ENCODE measurements around the gene MRPS31. TPM values are rescaled to one million over a fixed set of nuclear protein-coding genes. Genes with fewer than 3 reads are reported as not detected.
"Not testable (repeated sequence)": the region's sequence is repeated elsewhere in the genome, so short reads cannot be mapped to it uniquely, and the experiment has no call there.

Gene MRPS31
- total RNA-seq, 1 experiment from 2014 or later, result 25.5 TPM

DNA sequence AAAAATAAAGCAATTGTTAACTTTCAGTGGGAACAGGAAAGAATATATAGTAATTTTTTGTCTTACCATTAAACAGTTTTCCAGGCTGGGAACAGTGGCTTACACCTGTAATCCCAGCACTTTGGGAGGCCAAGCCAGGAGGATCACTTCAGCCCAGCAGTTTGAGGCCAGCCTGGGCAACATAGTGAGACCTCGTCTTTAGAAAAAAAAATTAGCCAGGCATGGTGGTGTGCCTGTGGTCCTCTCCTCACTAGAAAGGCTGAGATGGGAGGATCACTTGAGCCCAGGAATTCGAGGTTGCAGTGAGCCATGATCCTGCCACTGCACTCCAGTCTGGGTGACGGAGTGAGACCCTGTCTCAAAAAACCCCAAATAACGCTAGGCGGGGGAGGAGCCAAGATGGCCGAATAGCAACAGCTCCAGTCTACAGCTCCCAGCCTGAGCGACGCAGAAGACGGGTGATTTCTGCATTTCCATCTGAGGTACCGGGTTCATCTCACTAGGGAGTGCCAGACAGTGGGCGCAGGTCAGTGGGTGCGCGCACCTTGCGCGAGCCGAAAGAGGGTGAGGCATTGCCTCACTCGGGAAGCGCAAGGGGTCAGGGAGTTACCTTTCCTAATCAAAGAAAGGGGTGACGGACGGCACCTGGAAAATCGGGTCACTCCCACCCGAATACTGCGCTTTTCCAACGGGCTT, 36.3 kb downstream of the MRPS31 start:
- peak; percentile 24 for DNase-seq (ENCODE audit: low spot score)

GRCh38 chr13:40732658-40733057, 38.3 kb downstream of the MRPS31 start:
- TF ChIP-seq, protein P1, sequence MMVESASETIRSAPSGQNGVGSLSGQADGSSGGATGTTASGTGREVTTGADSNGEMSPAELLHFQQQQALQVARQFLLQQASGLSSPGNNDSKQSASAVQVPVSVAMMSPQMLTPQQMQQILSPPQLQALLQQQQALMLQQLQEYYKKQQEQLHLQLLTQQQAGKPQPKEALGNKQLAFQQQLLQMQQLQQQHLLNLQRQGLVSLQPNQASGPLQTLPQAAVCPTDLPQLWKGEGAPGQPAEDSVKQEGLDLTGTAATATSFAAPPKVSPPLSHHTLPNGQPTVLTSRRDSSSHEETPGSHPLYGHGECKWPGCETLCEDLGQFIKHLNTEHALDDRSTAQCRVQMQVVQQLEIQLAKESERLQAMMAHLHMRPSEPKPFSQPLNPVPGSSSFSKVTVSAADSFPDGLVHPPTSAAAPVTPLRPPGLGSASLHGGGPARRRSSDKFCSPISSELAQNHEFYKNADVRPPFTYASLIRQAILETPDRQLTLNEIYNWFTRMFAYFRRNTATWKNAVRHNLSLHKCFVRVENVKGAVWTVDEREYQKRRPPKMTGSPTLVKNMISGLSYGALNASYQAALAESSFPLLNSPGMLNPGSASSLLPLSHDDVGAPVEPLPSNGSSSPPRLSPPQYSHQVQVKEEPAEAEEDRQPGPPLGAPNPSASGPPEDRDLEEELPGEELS (CRISPR knock-in tag; IDR thresholded peaks at IDR 0.05), result no peak
- TF ChIP-seq HMGA2 (CRISPR knock-in tag; IDR thresholded peaks at IDR 0.05) (no peak), MYBL2 (CRISPR knock-in tag; IDR thresholded peaks at IDR 0.05) (no peak), NR3C1 (CRISPR knock-in tag; conservative IDR thresholded peaks at IDR 0.05; ENCODE audit: low read depth) (no peak), ZNF219 (CRISPR knock-in tag; IDR thresholded peaks at IDR 0.05; ENCODE audit: borderline replicate concordance) (no peak), ZNF281 (CRISPR knock-in tag; IDR thresholded peaks at IDR 0.05) (no peak), EMX1 (CRISPR knock-in tag; IDR thresholded peaks at IDR 0.05) (no peak), GRHL2 (CRISPR knock-in tag; IDR thresholded peaks at IDR 0.05; ENCODE audit: insufficient replicate concordance, severe bottlenecking) (no peak), NR2C2 (CRISPR knock-in tag; IDR thresholded peaks at IDR 0.05) (no peak), CREB1 (CRISPR knock-in tag; IDR thresholded peaks at IDR 0.05) (no peak), NFE2L1 (CRISPR knock-in tag; IDR thresholded peaks at IDR 0.05) (no peak), ZNF396 (CRISPR knock-in tag; IDR thresholded peaks at IDR 0.05; ENCODE audit: borderline replicate concordance) (no peak), RORB (CRISPR knock-in tag; IDR thresholded peaks at IDR 0.05) (no peak), FOXJ3 (CRISPR knock-in tag; IDR thresholded peaks at IDR 0.05; ENCODE audit: borderline replicate concordance) (no peak), NFATC4 (CRISPR knock-in tag; IDR thresholded peaks at IDR 0.05) (no peak), ATF6 (CRISPR knock-in tag; IDR thresholded peaks at IDR 0.05) (no peak), TP53 (CRISPR knock-in tag; IDR thresholded peaks at IDR 0.05) (no peak)
- TF ChIP-seq, protein P2, sequence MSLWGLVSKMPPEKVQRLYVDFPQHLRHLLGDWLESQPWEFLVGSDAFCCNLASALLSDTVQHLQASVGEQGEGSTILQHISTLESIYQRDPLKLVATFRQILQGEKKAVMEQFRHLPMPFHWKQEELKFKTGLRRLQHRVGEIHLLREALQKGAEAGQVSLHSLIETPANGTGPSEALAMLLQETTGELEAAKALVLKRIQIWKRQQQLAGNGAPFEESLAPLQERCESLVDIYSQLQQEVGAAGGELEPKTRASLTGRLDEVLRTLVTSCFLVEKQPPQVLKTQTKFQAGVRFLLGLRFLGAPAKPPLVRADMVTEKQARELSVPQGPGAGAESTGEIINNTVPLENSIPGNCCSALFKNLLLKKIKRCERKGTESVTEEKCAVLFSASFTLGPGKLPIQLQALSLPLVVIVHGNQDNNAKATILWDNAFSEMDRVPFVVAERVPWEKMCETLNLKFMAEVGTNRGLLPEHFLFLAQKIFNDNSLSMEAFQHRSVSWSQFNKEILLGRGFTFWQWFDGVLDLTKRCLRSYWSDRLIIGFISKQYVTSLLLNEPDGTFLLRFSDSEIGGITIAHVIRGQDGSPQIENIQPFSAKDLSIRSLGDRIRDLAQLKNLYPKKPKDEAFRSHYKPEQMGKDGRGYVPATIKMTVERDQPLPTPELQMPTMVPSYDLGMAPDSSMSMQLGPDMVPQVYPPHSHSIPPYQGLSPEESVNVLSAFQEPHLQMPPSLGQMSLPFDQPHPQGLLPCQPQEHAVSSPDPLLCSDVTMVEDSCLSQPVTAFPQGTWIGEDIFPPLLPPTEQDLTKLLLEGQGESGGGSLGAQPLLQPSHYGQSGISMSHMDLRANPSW (CRISPR knock-in tag; conservative IDR thresholded peaks at IDR 0.05; ENCODE audit: low read depth), result no peak
- Mint-ChIP-seq H3K27ac (no peak overlapping the region), H3K4me1 (peaks cover 4% of the 10 kb centered on the region; the same call in 1 of the 2 replicates), H3K9me3 (0 out of 2 replicates have a peak, but pooled peaks cover 5% of the 10 kb centered on the region), H3K36me3 (peaks cover 8% of the 10 kb centered on the region), H3K4me3 (no peak overlapping the region), H3K27me3 (ENCODE audit: low read depth) (no peaks in the 10 kb centered on the region)
- DNase-seq (ENCODE audit: low spot score), result no peak
- CTCF ChIA-PET, result no interaction called here
- POLR2A ChIA-PET, result interaction anchor here (0.6 kb wide), 1 partner anchor 40 kb away, joined by 4 read pairs; no protein-coding TSS in a partner anchor
- ATAC-seq, result no peak

More for the DNA sequence above, 36.3 kb downstream of the MRPS31 start:
- Mint-ChIP-seq H3K36me3 (peaks cover 12% of the 10 kb centered on the region), H3K27ac (peak overlapping the region; percentile 82), H3K4me3 (peak overlapping the region; percentile 79)
- peak; percentile 72; the same call in 1 of the 2 replicates for ATAC-seq
- H3K9me3 Mint-ChIP-seq; H3K27me3 Mint-ChIP-seq (ENCODE audit: low read depth); H3K4me1 Mint-ChIP-seq; POLR2A ChIA-PET; CTCF ChIA-PET: not testable (repeated sequence)
- peak; percentile 93 for TF ChIP-seq ZNF121 (CRISPR knock-in tag; IDR thresholded peaks at IDR 0.05)

All from WTC11 (cell line).